Fibroblast of peridontal ligament (primary cell): ENCODE data around the gene GRIK4.

Experiments used
- DNase-seq: peaks from one replicate; pipeline ENCODE4 v3.0.0-alpha.2; 2010; ENCODE audit errors: extremely low read depth

The GRIK4 gene

GRCh38 chr11:120707663-120708062 lies 196.1 kb downstream of the GRIK4 start:
- no peak for DNase-seq

- no peak for DNase-seq
These were observed 197.1 kb downstream of the GRIK4 start for GRCh38 chr11:120708511-120709183.

- no peak for DNase-seq
These were observed 198.3 kb downstream of the GRIK4 start for GRCh38 chr11:120709808-120710207.

- peak; percentile 87 for DNase-seq
These were observed 199.0 kb downstream of the GRIK4 start for GRCh38 chr11:120710354-120711131.

GRCh38 chr11:120712014-120712413 lies 200.5 kb downstream of the GRIK4 start:
- DNase-seq = no peak

GRCh38 chr11:120712881-120713280 lies 201.3 kb downstream of the GRIK4 start:
- no peak for DNase-seq

- DNase-seq = no peak
These were observed 201.7 kb downstream of the GRIK4 start for GRCh38 chr11:120713296-120713695.

- no peak for DNase-seq
These were observed 202.9 kb downstream of the GRIK4 start for GRCh38 chr11:120714438-120714837.

- DNase-seq = peak; percentile 36
These were observed 203.7 kb downstream of the GRIK4 start for GRCh38 chr11:120715239-120715638.

GRCh38 chr11:120717042-120717441 lies 205.5 kb downstream of the GRIK4 start:
- DNase-seq = no peak

- DNase-seq = no peak
These were observed 206.1 kb downstream of the GRIK4 start for GRCh38 chr11:120717623-120718022.

GRCh38 chr11:120718171-120718570 lies 206.6 kb downstream of the GRIK4 start:
- DNase-seq = no peak

GRCh38 chr11:120719348-120719747 lies 207.8 kb downstream of the GRIK4 start:
- DNase-seq = no peak

- no peak for DNase-seq
These were observed 209.2 kb downstream of the GRIK4 start for GRCh38 chr11:120720760-120721159.

GRCh38 chr11:120722524-120722923 lies 211.0 kb downstream of the GRIK4 start:
- no peak for DNase-seq

- no peak for DNase-seq
These were observed 212.2 kb downstream of the GRIK4 start for GRCh38 chr11:120723751-120724150.

- no peak for DNase-seq
These were observed 216.2 kb downstream of the GRIK4 start for GRCh38 chr11:120727752-120728151.

GRCh38 chr11:120735035-120735434 lies 223.5 kb downstream of the GRIK4 start:
- no peak for DNase-seq

GRCh38 chr11:120738516-120739046 lies 227.0 kb downstream of the GRIK4 start:
- no peak for DNase-seq

- no peak for DNase-seq
These were observed 228.2 kb downstream of the GRIK4 start for GRCh38 chr11:120739780-120740179.

GRCh38 chr11:120740380-120740779 lies 228.8 kb downstream of the GRIK4 start:
- DNase-seq = no peak

GRCh38 chr11:120744016-120744994 lies 232.8 kb downstream of the GRIK4 start:
- no peak for DNase-seq
